Nephron (organoid): Measurements from ENCODE around the gene RNF167.

Experiments used
- H3K27ac Mint-ChIP-seq, 3 experiments: 2 replicates each; pipeline ENCODE4 v1.8.0; 2020; ENCODE audit warnings: mixed read lengths in 3 of 3, mild to moderate bottlenecking in 2 of 3, moderate library complexity in 1 of 3
- H3K27me3 Mint-ChIP-seq: 2 replicates; pipeline ENCODE4 v1.8.0; 2021; ENCODE audit warnings: low read depth, mild to moderate bottlenecking, moderate library complexity, mixed read lengths
- H3K36me3 Mint-ChIP-seq: 2 replicates; pipeline ENCODE4 v1.8.0; 2020; ENCODE audit warnings: low read depth, mixed read lengths
- H3K4me1 Mint-ChIP-seq: 2 replicates; pipeline ENCODE4 v1.8.0; 2020; ENCODE audit warnings: mixed read lengths
- H3K4me3 Mint-ChIP-seq, 3 experiments: 2 replicates each; pipeline ENCODE4 v1.8.0; 2020; ENCODE audit warnings: mild to moderate bottlenecking in 3 of 3, mixed read lengths in 3 of 3, moderate library complexity in 2 of 3
- H3K9me3 Mint-ChIP-seq: 2 replicates; pipeline ENCODE4 v1.8.0; 2020; ENCODE audit warnings: mixed read lengths
- TF ChIP-seq, protein P1 (sequence below), 3 experiments: fragments of 200-600 bp; sonication (generic); IDR thresholded peaks; one replicate each; pipeline ENCODE4 v1.5.0; 2021; ENCODE audit warnings: antibody characterized with exemption in 3 of 3; ENCODE audit not compliant: unreplicated experiment in 3 of 3

The RNF167 gene

DNA sequence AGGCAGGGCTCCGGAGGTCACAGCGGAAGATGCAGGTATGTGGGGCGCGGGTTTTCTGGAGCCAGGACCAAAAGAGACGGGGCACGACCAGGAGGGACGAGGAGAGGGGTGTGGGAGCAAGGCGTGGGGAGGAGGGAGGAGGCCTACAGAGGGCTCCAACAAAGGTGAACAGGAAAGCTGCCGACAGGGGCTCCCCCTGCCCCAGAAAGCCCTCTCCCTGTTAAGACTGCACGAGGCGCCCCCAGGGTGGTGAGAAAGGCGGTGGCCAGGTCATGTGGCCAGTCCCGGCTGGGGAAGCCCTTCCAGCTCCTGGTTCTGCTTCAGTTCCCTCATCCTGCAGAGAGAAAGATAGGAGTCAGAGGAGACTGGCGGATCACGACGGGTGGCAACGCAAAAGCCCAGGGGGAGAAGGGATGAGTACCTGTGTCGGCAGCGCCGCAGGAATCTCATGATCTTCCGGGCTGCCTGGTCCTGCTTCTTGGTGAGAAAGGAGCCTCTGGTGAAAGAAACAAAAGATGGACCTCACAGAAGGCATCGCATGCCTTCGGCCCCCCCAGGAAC is 28.5 kb downstream of the RNF167 start:
- no peak overlapping the region for H3K4me3 Mint-ChIP-seq
- H3K36me3 Mint-ChIP-seq, result peaks cover 22% of the 10 kb centered on the region
- TF ChIP-seq, protein P1, sequence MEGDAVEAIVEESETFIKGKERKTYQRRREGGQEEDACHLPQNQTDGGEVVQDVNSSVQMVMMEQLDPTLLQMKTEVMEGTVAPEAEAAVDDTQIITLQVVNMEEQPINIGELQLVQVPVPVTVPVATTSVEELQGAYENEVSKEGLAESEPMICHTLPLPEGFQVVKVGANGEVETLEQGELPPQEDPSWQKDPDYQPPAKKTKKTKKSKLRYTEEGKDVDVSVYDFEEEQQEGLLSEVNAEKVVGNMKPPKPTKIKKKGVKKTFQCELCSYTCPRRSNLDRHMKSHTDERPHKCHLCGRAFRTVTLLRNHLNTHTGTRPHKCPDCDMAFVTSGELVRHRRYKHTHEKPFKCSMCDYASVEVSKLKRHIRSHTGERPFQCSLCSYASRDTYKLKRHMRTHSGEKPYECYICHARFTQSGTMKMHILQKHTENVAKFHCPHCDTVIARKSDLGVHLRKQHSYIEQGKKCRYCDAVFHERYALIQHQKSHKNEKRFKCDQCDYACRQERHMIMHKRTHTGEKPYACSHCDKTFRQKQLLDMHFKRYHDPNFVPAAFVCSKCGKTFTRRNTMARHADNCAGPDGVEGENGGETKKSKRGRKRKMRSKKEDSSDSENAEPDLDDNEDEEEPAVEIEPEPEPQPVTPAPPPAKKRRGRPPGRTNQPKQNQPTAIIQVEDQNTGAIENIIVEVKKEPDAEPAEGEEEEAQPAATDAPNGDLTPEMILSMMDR (IDR thresholded peaks at IDR 0.05; ENCODE audit: unreplicated experiment in 3 of 3), result no peak
- no peak overlapping the region for H3K27ac Mint-ChIP-seq
- H3K27me3 Mint-ChIP-seq, result no peaks in the 10 kb centered on the region
- H3K9me3 Mint-ChIP-seq, result no peaks in the 10 kb centered on the region
- peaks cover 29% of the 10 kb centered on the region for H3K4me1 Mint-ChIP-seq

DNA sequence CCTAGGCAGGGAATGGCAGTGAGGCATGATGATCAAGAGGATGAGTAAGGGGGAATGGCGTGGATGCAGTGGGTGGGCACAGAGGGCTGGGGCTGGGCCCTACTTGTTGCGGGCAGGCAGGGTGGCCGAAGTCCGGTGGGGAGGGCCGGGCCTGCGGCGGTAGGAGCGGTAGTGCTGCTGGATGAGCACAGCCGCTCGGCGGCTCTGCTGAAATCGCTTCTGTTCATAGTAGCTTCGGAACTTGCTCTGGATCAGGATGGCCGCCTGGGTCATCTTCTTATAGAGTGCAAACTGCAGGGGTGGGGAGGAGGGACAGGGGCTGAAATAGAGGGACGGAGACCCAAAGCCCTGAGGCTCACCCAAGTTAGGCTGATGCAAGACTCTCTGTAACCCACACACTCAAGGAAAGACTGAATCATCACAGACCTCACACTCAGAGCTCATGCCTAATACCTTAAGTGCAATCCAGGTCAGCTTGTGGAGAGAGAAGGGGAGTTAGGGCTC is 29.0 kb downstream of the RNF167 start:
- no peak overlapping the region for H3K4me3 Mint-ChIP-seq
- no peaks in the 10 kb centered on the region for H3K9me3 Mint-ChIP-seq
- no peaks in the 10 kb centered on the region for H3K27me3 Mint-ChIP-seq
- TF ChIP-seq, protein P1 (IDR thresholded peaks at IDR 0.05; ENCODE audit: unreplicated experiment in 3 of 3), result no peak
- no peak overlapping the region for H3K27ac Mint-ChIP-seq
- peaks cover 29% of the 10 kb centered on the region for H3K4me1 Mint-ChIP-seq
- H3K36me3 Mint-ChIP-seq, result peaks cover 26% of the 10 kb centered on the region

- TF ChIP-seq, protein P1 (IDR thresholded peaks at IDR 0.05; ENCODE audit: unreplicated experiment in 3 of 3), result no peak
- H3K27me3 Mint-ChIP-seq, result no peaks in the 10 kb centered on the region
- H3K36me3 Mint-ChIP-seq, result peaks cover 31% of the 10 kb centered on the region
- H3K27ac Mint-ChIP-seq, result no peak overlapping the region
- no peak overlapping the region for H3K4me3 Mint-ChIP-seq
- H3K4me1 Mint-ChIP-seq, result peaks cover 29% of the 10 kb centered on the region
- no peaks in the 10 kb centered on the region for H3K9me3 Mint-ChIP-seq
These were observed 29.6 kb downstream of the RNF167 start for GRCh38 chr17:4969551-4970173.

DNA sequence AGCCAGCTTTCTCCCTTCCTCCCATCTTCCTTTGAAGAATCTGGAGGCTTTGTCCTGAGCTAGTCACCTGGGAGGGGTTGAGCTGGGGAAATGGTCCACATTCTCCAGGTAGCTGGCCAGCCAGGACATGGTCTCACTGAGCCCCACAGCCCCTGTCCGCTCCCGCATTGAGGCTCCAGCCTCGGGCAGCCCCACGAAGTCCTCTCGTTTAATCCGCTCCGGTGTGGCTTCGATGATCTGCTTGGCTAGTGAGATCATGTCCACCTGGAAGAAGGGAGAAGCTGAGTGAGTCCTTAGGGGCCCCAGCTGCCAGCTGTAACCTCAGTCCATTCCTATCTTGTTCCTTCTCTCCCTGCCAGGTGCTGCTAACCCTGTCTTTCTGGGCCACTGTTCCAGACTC is 30.2 kb downstream of the RNF167 start:
- TF ChIP-seq, protein P1 (IDR thresholded peaks at IDR 0.05; ENCODE audit: unreplicated experiment in 3 of 3), result no peak
- Mint-ChIP-seq H3K4me1 (peaks cover 29% of the 10 kb centered on the region), H3K27ac (peak overlapping the region in 2 of 3 experiments; percentile 62 to 76), H3K36me3 (peaks cover 30% of the 10 kb centered on the region), H3K4me3 (peak overlapping the region; percentile 70 to 82 (median 72)), H3K27me3 (no peaks in the 10 kb centered on the region), H3K9me3 (no peaks in the 10 kb centered on the region)

DNA sequence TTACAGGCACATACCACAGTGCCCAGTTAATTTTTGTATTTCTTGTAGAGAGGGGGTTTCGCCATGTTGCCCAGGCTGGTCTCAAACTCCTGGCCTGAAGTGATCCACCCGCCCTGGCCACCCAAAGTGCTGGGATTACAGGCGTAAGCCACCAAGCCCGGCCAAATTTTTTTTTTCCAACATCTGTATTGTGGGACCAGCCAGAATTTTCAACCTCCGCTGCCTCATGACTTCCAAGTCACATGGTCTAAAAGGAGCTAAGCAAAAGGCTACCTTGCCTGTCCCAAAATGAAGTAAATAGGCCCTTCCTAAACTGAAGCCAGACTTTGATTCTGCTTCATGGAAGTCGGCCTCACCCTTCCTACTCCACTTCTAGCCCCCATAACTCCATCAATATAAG is 31.8 kb downstream of the RNF167 start:
- no peak overlapping the region for H3K27ac Mint-ChIP-seq
- H3K4me3 Mint-ChIP-seq, result no peak overlapping the region
- no peaks in the 10 kb centered on the region for H3K9me3 Mint-ChIP-seq
- no peaks in the 10 kb centered on the region for H3K27me3 Mint-ChIP-seq
- H3K36me3 Mint-ChIP-seq, result peaks cover 26% of the 10 kb centered on the region
- peaks cover 22% of the 10 kb centered on the region for H3K4me1 Mint-ChIP-seq
- TF ChIP-seq, protein P1 (IDR thresholded peaks at IDR 0.05; ENCODE audit: unreplicated experiment in 3 of 3), result no peak

DNA sequence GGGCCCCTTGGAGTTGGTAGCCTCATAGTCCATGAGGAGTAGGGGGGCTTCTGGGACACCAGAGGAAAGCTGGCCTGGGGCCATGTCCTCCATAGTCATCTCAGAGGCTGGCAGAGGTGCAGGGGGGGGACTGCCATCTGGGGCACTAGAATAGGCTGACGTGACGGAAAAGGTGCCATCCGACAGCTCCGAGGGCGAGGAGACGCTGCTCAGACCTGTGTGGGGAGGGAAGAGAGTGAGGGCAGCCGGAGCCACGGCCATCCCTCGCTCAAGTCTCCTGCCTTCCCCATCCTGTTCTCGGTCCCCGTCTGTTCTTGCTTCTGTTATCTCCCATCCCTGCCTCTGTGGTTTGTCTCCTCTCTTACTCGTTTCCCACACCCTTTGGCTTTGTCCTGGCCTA is 32.3 kb downstream of the RNF167 start:
- no peaks in the 10 kb centered on the region for H3K9me3 Mint-ChIP-seq
- TF ChIP-seq, protein P1 (IDR thresholded peaks at IDR 0.05; ENCODE audit: unreplicated experiment in 3 of 3), result no peak
- no peak overlapping the region for H3K27ac Mint-ChIP-seq
- H3K36me3 Mint-ChIP-seq, result peaks cover 26% of the 10 kb centered on the region
- peak overlapping the region in 2 of 3 experiments; percentile 31 to 55 for H3K4me3 Mint-ChIP-seq
- H3K27me3 Mint-ChIP-seq, result no peaks in the 10 kb centered on the region
- H3K4me1 Mint-ChIP-seq, result peaks cover 22% of the 10 kb centered on the region
